Measurements from ENCODE around the gene CDH26. TPM values are rescaled to one million over a fixed set of nuclear protein-coding genes. Genes with fewer than 3 reads are reported as not detected.

CDH26 gene
- total RNA-seq, 1 donor from 2014 or later, result 0.41 TPM

- intact Hi-C loops (cut with micrococcal nuclease), result no loop called here
- no peak for DNase-seq (ENCODE audit: low spot score)
- H3K27ac Mint-ChIP-seq, result no peak overlapping the region
- H3K4me1 Mint-ChIP-seq (ENCODE audit: low read depth), result peaks cover 5% of the 10 kb centered on the region
- peaks cover 4% of the 10 kb centered on the region for H3K27me3 Mint-ChIP-seq (ENCODE audit: insufficient read depth)
- no peaks in the 10 kb centered on the region for H3K9me3 Mint-ChIP-seq
- no peaks in the 10 kb centered on the region for H3K36me3 Mint-ChIP-seq (ENCODE audit: low read depth)
- H3K4me3 Mint-ChIP-seq, result no peak overlapping the region
Measured at GRCh38 chr20:59997896-59998295, 39.7 kb downstream of the CDH26 start.

- Mint-ChIP-seq H3K27ac (no peak overlapping the region), H3K36me3 (ENCODE audit: low read depth) (no peaks in the 10 kb centered on the region), H3K4me3 (no peak overlapping the region), H3K9me3 (no peaks in the 10 kb centered on the region), H3K27me3 (ENCODE audit: insufficient read depth) (no peaks in the 10 kb centered on the region), H3K4me1 (ENCODE audit: low read depth) (no peaks in the 10 kb centered on the region)
- intact Hi-C loops (cut with micrococcal nuclease), result no loop called here
- DNase-seq (ENCODE audit: low spot score), result no peak
Measured at GRCh38 chr20:59999502-59999901, 41.3 kb downstream of the CDH26 start.

GRCh38 chr20:60000271-60001042 lies 42.2 kb downstream of the CDH26 start:
- intact Hi-C loops (cut with micrococcal nuclease), result no loop called here
- Mint-ChIP-seq H3K27ac (no peak overlapping the region), H3K36me3 (ENCODE audit: low read depth) (no peaks in the 10 kb centered on the region), H3K4me3 (no peak overlapping the region), H3K27me3 (ENCODE audit: insufficient read depth) (no peaks in the 10 kb centered on the region), H3K9me3 (no peaks in the 10 kb centered on the region), H3K4me1 (ENCODE audit: low read depth) (no peaks in the 10 kb centered on the region)
- no peak for DNase-seq (ENCODE audit: low spot score)

- Mint-ChIP-seq H3K4me3 (no peak overlapping the region), H3K27ac (no peak overlapping the region), H3K27me3 (ENCODE audit: insufficient read depth) (peaks cover 6% of the 10 kb centered on the region), H3K4me1 (ENCODE audit: low read depth) (no peaks in the 10 kb centered on the region), H3K9me3 (no peaks in the 10 kb centered on the region), H3K36me3 (ENCODE audit: low read depth) (no peaks in the 10 kb centered on the region)
- intact Hi-C loops (cut with micrococcal nuclease), result no loop called here
- DNase-seq (ENCODE audit: low spot score), result no peak
Measured at GRCh38 chr20:60001108-60001507, 42.9 kb downstream of the CDH26 start.

GRCh38 chr20:60003776-60004175 lies 45.6 kb downstream of the CDH26 start:
- no peaks in the 10 kb centered on the region for H3K9me3 Mint-ChIP-seq
- H3K4me3 Mint-ChIP-seq, result no peak overlapping the region
- no peaks in the 10 kb centered on the region for H3K36me3 Mint-ChIP-seq (ENCODE audit: low read depth)
- no peaks in the 10 kb centered on the region for H3K4me1 Mint-ChIP-seq (ENCODE audit: low read depth)
- no peak for DNase-seq (ENCODE audit: low spot score)
- peaks cover 7% of the 10 kb centered on the region for H3K27me3 Mint-ChIP-seq (ENCODE audit: insufficient read depth)
- no peak overlapping the region for H3K27ac Mint-ChIP-seq
- intact Hi-C loops (cut with micrococcal nuclease), result loop anchor here (1.0 kb wide), 1 partner anchor 15 kb away; no protein-coding TSS in a partner anchor

GRCh38 chr20:60006261-60006660 lies 48.0 kb downstream of the CDH26 start:
- Mint-ChIP-seq H3K4me3 (no peak overlapping the region), H3K9me3 (no peaks in the 10 kb centered on the region), H3K27ac (no peak overlapping the region), H3K4me1 (ENCODE audit: low read depth) (peaks cover 10% of the 10 kb centered on the region), H3K36me3 (ENCODE audit: low read depth) (no peaks in the 10 kb centered on the region), H3K27me3 (ENCODE audit: insufficient read depth) (peaks cover 14% of the 10 kb centered on the region)
- intact Hi-C loops (cut with micrococcal nuclease), result no loop called here
- DNase-seq (ENCODE audit: low spot score), result no peak

- Mint-ChIP-seq H3K27me3 (ENCODE audit: insufficient read depth) (peaks cover 21% of the 10 kb centered on the region), H3K4me3 (no peak overlapping the region), H3K4me1 (ENCODE audit: low read depth) (peaks cover 20% of the 10 kb centered on the region), H3K36me3 (ENCODE audit: low read depth) (no peaks in the 10 kb centered on the region), H3K27ac (no peak overlapping the region), H3K9me3 (no peaks in the 10 kb centered on the region)
- intact Hi-C loops (cut with micrococcal nuclease), result no loop called here
- no peak for DNase-seq (ENCODE audit: low spot score)
Measured at GRCh38 chr20:60007464-60007863, 49.2 kb downstream of the CDH26 start.

- no peaks in the 10 kb centered on the region for H3K36me3 Mint-ChIP-seq (ENCODE audit: low read depth)
- H3K27ac Mint-ChIP-seq, result no peak overlapping the region
- peaks cover 20% of the 10 kb centered on the region for H3K4me1 Mint-ChIP-seq (ENCODE audit: low read depth)
- peaks cover 21% of the 10 kb centered on the region for H3K27me3 Mint-ChIP-seq (ENCODE audit: insufficient read depth)
- H3K4me3 Mint-ChIP-seq, result no peak overlapping the region
- no peaks in the 10 kb centered on the region for H3K9me3 Mint-ChIP-seq
- DNase-seq (ENCODE audit: low spot score), result no peak
- intact Hi-C loops (cut with micrococcal nuclease), result no loop called here
Measured at GRCh38 chr20:60008130-60008808, 50.0 kb downstream of the CDH26 start.

GRCh38 chr20:60009318-60009717 lies 51.1 kb downstream of the CDH26 start:
- DNase-seq (ENCODE audit: low spot score), result no peak
- H3K27me3 Mint-ChIP-seq (ENCODE audit: insufficient read depth), result peaks cover 21% of the 10 kb centered on the region
- intact Hi-C loops (cut with micrococcal nuclease), result no loop called here
- H3K9me3 Mint-ChIP-seq, result no peaks in the 10 kb centered on the region
- H3K27ac Mint-ChIP-seq, result no peak overlapping the region
- H3K36me3 Mint-ChIP-seq (ENCODE audit: low read depth), result no peaks in the 10 kb centered on the region
- peaks cover 20% of the 10 kb centered on the region for H3K4me1 Mint-ChIP-seq (ENCODE audit: low read depth)
- H3K4me3 Mint-ChIP-seq, result no peak overlapping the region

GRCh38 chr20:60009826-60010616 lies 51.8 kb downstream of the CDH26 start:
- intact Hi-C loops (cut with micrococcal nuclease), result no loop called here
- no peak for DNase-seq (ENCODE audit: low spot score)
- Mint-ChIP-seq H3K4me3 (no peak overlapping the region), H3K27me3 (ENCODE audit: insufficient read depth) (peaks cover 24% of the 10 kb centered on the region), H3K9me3 (no peaks in the 10 kb centered on the region), H3K4me1 (ENCODE audit: low read depth) (peaks cover 20% of the 10 kb centered on the region), H3K27ac (no peak overlapping the region), H3K36me3 (ENCODE audit: low read depth) (no peaks in the 10 kb centered on the region)

GRCh38 chr20:60010689-60011458 lies 52.7 kb downstream of the CDH26 start:
- peaks cover 20% of the 10 kb centered on the region for H3K27me3 Mint-ChIP-seq (ENCODE audit: insufficient read depth)
- H3K27ac Mint-ChIP-seq, result peak overlapping the region; percentile 10
- DNase-seq (ENCODE audit: low spot score), result no peak
- no peaks in the 10 kb centered on the region for H3K9me3 Mint-ChIP-seq
- no peaks in the 10 kb centered on the region for H3K36me3 Mint-ChIP-seq (ENCODE audit: low read depth)
- intact Hi-C loops (cut with micrococcal nuclease), result no loop called here
- H3K4me1 Mint-ChIP-seq (ENCODE audit: low read depth), result peaks cover 20% of the 10 kb centered on the region
- no peak overlapping the region for H3K4me3 Mint-ChIP-seq

Measured in activated T-helper 1 cell treated with anti-CD3 and anti-CD28 coated beads, Interleukin-12 subunit alpha, Interleukin-12 subunit beta, Interleukin-2, Interleukin-4 antibody, amounts not matched to agents 30 ng/mL and 10 ng/mL and 1 ng/mL, durations not matched to agents 14 hours and 24 hours and 36 hours (primary cell).